NT2/D1 (cell line): ENCODE measurements around the gene MAGI2.

ENCODE experiments used
- SUZ12 ChIP-seq: IDR thresholded peaks from 2 replicates; pipeline ENCODE4 v1.6.1; 2011; ENCODE audit not compliant: insufficient read length, insufficient read depth; ENCODE audit errors: extremely low read depth
- YY1 ChIP-seq: IDR thresholded peaks from 2 replicates; pipeline ENCODE4 v1.6.1; 2011; ENCODE audit not compliant: insufficient read length, insufficient read depth
- ZNF274 ChIP-seq: IDR thresholded peaks from 2 replicates; pipeline ENCODE4 v1.6.1; 2011; ENCODE audit warnings: mild to moderate bottlenecking, low read depth, low read length

DNA sequence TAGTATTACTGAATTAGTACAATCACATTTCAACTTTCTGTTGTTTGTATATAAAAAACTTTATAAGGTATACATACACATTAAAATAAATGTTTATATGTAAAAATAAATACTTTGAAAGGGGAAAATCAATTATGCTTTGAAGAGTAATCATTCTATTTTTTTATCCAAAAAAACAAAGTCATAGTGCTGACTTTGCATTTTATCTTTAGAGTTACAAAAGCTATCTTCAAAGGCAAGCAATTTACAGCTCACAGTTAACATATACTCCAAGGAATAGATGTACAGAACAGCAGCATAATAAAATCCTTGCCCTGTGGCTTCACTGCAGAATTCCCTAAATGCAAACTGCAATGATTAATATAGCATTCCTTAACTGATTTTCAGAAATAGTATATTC lies 53.2 kb downstream of the MAGI2 start:
- TF ChIP-seq ZNF274 (no peak), YY1 (no peak), SUZ12 (no peak)
